DND-41 (cell line): ENCODE results near the gene PCDHGB2.
"Not testable (repeated sequence)": the region's sequence is repeated elsewhere in the genome, so short reads cannot be mapped to it uniquely, and the experiment has no call there.

ENCODE experiments used
- ATAC-seq: fragments of 200-7000 bp; cut with Tn5 transposase; 3 replicates; pipeline ENCODE4 v1.9.1; 2021; ENCODE audit warnings: low read depth; ENCODE audit not compliant: insufficient read depth
- DNase-seq: peaks from one replicate; pipeline ENCODE4 v3.0.0-alpha.2; 2020
- H2AFZ ChIP-seq: 2 replicates; pipeline ENCODE4 v1.6.0; 2012; ENCODE audit warnings: low read depth, low read length
- H3K27ac ChIP-seq: 2 replicates; pipeline ENCODE4 v1.5.1; 2012; ENCODE audit warnings: low read length, inconsistent platforms
- H3K27me3 ChIP-seq: fragments of 200-600 bp; sonication (generic); 2 replicates; pipeline ENCODE4 v1.6.0; 2012; ENCODE audit warnings: low read length, mild to moderate bottlenecking, inconsistent platforms; ENCODE audit not compliant: insufficient read depth, poor library complexity
- H3K36me3 ChIP-seq: 2 replicates; pipeline ENCODE4 v1.5.1; 2012; ENCODE audit warnings: low read length, inconsistent platforms; ENCODE audit not compliant: insufficient read depth
- H3K4me1 ChIP-seq: 2 replicates; pipeline ENCODE4 v1.5.1; 2012; ENCODE audit warnings: mild to moderate bottlenecking, low read length; ENCODE audit not compliant: insufficient read depth
- H3K4me2 ChIP-seq: 2 replicates; pipeline ENCODE4 v1.6.0; 2012; ENCODE audit warnings: mild to moderate bottlenecking, moderate library complexity, low read length, inconsistent platforms; ENCODE audit not compliant: insufficient read depth
- H3K4me3 ChIP-seq, 2 experiments: fragments of 200-600 bp in 1 of 2; shearing (Covaris generic) in 1 of 2; 2 replicates each; pipeline ENCODE4 v1.5.1; 2012 to 2016; ENCODE audit warnings: inconsistent platforms in 2 of 2, low read length in 2 of 2, mild to moderate bottlenecking in 2 of 2, low read depth in 1 of 2, moderate library complexity in 1 of 2
- H3K79me2 ChIP-seq: 2 replicates; pipeline ENCODE4 v1.6.0; 2012; ENCODE audit warnings: low read length, inconsistent platforms; ENCODE audit not compliant: insufficient read depth
- H3K9ac ChIP-seq: 2 replicates; pipeline ENCODE4 v1.6.0; 2012; ENCODE audit warnings: low read depth, mild to moderate bottlenecking, inconsistent platforms, low read length, moderate library complexity
- H3K9me3 ChIP-seq: 2 replicates; pipeline ENCODE4 v1.5.1; 2012; ENCODE audit warnings: low read length, moderate library complexity, mild to moderate bottlenecking, inconsistent platforms; ENCODE audit not compliant: insufficient read depth, severe bottlenecking
- H4K20me1 ChIP-seq: 2 replicates; pipeline ENCODE4 v1.6.0; 2012; ENCODE audit warnings: low read length; ENCODE audit not compliant: insufficient read depth
- EZH2 ChIP-seq: IDR thresholded peaks from 3 replicates; pipeline ENCODE4 v1.6.1; 2012; ENCODE audit warnings: borderline replicate concordance, low read depth, mild to moderate bottlenecking, moderate library complexity, low read length, inconsistent platforms; ENCODE audit not compliant: severe bottlenecking
- TF ChIP-seq, protein P1 (sequence below): IDR thresholded peaks from 2 replicates; pipeline ENCODE4 v1.5.1; 2012; ENCODE audit warnings: borderline replicate concordance, low read length, moderate library complexity, mild to moderate bottlenecking; ENCODE audit not compliant: poor library complexity, severe bottlenecking; ENCODE audit errors: extremely low read depth

The PCDHGB2 gene

DNA sequence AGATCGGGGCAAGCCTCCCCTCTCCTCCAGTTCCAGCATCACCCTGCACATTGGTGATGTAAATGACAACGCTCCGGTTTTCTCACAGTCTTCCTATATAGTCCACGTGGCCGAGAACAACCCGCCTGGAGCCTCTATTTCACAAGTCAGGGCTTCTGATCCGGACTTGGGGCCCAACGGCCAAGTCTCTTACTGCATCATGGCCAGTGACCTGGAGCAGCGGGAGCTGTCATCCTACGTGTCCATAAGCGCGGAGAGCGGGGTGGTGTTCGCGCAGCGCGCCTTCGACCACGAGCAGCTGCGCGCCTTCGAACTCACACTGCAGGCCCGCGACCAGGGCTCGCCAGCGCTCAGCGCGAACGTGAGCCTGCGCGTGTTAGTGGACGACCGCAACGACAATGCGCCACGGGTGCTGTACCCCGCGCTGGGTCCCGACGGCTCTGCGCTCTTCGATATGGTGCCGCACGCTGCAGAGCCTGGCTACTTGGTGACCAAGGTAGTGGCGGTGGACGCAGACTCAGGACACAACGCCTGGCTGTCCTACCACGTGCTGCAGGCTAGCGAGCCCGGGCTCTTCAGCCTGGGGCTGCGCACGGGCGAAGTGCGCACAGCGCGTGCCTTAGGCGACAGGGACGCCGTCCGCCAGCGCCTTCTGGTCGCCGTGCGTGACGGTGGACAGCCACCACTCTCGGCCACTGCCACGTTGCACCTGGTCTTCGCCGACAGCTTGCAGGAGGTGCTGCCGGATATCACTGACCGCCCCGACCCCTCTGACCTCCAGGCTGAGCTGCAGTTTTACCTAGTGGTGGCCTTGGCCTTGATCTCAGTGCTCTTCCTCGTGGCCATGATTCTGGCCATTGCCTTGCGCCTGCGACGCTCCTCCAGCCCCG is 29.6 kb downstream of the PCDHGB2 start:
- TF ChIP-seq EZH2 = no peak
- TF ChIP-seq, protein P1, sequence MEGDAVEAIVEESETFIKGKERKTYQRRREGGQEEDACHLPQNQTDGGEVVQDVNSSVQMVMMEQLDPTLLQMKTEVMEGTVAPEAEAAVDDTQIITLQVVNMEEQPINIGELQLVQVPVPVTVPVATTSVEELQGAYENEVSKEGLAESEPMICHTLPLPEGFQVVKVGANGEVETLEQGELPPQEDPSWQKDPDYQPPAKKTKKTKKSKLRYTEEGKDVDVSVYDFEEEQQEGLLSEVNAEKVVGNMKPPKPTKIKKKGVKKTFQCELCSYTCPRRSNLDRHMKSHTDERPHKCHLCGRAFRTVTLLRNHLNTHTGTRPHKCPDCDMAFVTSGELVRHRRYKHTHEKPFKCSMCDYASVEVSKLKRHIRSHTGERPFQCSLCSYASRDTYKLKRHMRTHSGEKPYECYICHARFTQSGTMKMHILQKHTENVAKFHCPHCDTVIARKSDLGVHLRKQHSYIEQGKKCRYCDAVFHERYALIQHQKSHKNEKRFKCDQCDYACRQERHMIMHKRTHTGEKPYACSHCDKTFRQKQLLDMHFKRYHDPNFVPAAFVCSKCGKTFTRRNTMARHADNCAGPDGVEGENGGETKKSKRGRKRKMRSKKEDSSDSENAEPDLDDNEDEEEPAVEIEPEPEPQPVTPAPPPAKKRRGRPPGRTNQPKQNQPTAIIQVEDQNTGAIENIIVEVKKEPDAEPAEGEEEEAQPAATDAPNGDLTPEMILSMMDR = no peak
- no peaks in the 10 kb centered on the region for H3K4me1 ChIP-seq
- H2AFZ ChIP-seq = no peak overlapping the region
- no peaks in the 10 kb centered on the region for H4K20me1 ChIP-seq
- H3K79me2 ChIP-seq = no peaks in the 10 kb centered on the region
- ATAC-seq = no peak
- H3K4me3 ChIP-seq = no peak overlapping the region
- no peak overlapping the region for H3K9ac ChIP-seq
- no peak overlapping the region for H3K27ac ChIP-seq
- no peak overlapping the region for H3K4me2 ChIP-seq
- DNase-seq = no peak
- no peaks in the 10 kb centered on the region for H3K27me3 ChIP-seq
- no peaks in the 10 kb centered on the region for H3K36me3 ChIP-seq
- no peaks in the 10 kb centered on the region for H3K9me3 ChIP-seq

DNA sequence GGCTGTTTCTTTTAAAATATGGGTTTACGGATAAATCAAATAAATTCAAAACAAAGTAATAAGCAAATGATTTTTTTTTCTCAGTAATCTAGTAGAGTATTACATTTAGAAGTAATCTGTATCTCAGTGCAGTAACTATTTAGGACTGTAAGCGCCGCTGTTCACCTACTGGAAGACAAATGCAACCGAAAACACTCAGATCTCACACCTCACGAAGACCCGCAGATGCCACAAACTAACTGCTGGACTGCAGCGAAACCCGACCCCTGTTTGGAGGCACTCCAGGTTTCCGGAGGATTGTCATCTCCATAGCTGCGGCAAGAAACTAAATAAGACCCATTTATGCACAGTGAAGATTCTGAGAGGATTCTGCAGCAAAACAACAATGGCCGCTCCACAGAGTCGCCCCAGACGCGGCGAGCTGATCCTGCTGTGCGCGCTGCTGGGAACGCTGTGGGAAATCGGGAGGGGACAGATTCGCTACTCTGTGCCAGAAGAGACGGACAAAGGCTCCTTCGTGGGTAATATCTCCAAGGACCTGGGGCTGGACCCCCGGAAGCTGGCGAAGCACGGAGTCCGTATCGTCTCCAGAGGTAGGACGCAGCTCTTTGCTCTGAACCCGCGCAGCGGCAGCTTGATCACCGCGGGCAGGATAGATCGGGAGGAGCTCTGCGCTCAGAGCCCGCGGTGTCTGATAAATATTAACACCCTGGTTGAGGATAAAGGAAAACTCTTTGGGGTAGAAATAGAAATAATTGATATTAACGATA is 32.8 kb downstream of the PCDHGB2 start, which contains the start of gene PCDHGA8:
TSS of gene PCDHGA8 (plus strand) at position 205 of the 770 bp plus-strand sequence. CDS start at position 386, 181 bp downstream.
- no peaks in the 10 kb centered on the region for H3K9me3 ChIP-seq
- H3K27ac ChIP-seq = no peak within 1 kb of the TSS
- ATAC-seq (no peak), DNase-seq (no peak)
- H4K20me1 ChIP-seq = no peaks in the 10 kb centered on the region
- H3K4me1 ChIP-seq = no peaks in the 10 kb centered on the region
- no peak within 1 kb of the TSS for H3K4me3 ChIP-seq
- H2AFZ ChIP-seq = no peak within 1 kb of the TSS
- H3K79me2 ChIP-seq = no peaks in the 10 kb centered on the region
- H3K9ac ChIP-seq = no peak within 1 kb of the TSS
- no peaks in the 10 kb centered on the region for H3K36me3 ChIP-seq
- no peak for TF ChIP-seq EZH2
- no peak within 1 kb of the TSS for H3K4me2 ChIP-seq
- H3K27me3 ChIP-seq = no peaks in the 10 kb centered on the region

DNA sequence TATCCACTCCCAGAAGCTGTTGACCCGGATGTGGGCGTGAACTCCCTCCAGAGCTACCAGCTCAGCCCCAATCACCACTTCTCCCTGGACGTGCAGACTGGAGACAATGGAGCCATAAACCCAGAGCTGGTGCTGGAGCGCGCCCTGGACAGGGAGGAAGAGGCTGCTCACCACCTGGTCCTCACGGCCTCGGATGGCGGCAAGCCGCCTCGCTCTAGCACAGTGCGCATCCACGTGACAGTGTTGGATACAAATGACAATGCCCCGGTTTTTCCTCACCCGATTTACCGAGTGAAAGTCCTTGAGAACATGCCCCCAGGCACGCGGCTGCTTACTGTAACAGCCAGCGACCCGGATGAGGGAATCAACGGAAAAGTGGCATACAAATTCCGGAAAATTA is 33.5 kb downstream of the PCDHGB2 start:
- Histone ChIP-seq H3K27ac (no peak overlapping the region), H3K4me1 (no peaks in the 10 kb centered on the region), H2AFZ (no peak overlapping the region), H3K4me2 (no peak overlapping the region), H3K9me3 (no peaks in the 10 kb centered on the region), H3K36me3 (no peaks in the 10 kb centered on the region), H4K20me1 (no peaks in the 10 kb centered on the region), H3K9ac (no peak overlapping the region), H3K27me3 (no peaks in the 10 kb centered on the region), H3K79me2 (no peaks in the 10 kb centered on the region), H3K4me3 (no peak overlapping the region)
- TF ChIP-seq, protein P1 = no peak
- no peak for TF ChIP-seq EZH2
- ATAC-seq = no peak
- DNase-seq = no peak

DNA sequence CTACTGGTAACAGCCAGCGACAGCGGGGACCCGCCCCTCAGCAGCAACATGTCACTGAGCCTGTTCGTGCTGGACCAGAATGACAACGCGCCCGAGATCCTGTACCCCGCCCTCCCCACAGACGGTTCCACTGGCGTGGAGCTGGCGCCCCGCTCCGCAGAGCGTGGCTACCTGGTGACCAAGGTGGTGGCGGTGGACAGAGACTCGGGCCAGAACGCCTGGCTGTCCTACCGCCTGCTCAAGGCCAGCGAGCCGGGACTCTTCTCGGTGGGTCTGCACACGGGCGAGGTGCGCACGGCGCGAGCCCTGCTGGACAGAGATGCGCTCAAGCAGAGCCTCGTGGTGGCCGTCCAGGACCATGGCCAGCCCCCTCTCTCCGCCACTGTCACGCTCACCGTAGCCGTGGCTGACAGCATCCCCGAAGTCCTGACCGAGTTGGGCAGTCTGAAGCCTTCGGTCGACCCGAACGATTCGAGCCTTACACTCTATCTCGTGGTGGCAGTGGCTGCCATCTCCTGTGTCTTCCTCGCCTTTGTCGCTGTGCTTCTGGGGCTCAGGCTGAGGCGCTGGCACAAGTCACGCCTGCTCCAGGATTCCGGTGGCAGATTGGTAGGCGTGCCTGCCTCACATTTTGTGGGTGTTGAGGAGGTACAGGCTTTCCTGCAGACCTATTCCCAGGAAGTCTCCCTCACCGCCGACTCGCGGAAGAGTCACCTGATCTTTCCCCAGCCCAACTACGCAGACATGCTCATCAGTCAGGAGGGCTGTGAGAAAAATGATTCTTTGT is 34.8 kb downstream of the PCDHGB2 start:
- not testable (repeated sequence) for H2AFZ ChIP-seq, ATAC-seq, H3K79me2 ChIP-seq, H3K27me3 ChIP-seq, H3K36me3 ChIP-seq, H4K20me1 ChIP-seq, H3K4me3 ChIP-seq, H3K9ac ChIP-seq, H3K4me1 ChIP-seq, H3K9me3 ChIP-seq, H3K27ac ChIP-seq, DNase-seq, H3K4me2 ChIP-seq
